ENCODE results near the gene ZMIZ1.

ZMIZ1 gene

GRCh38 chr10:79046741-79047583 is 21.8 kb upstream of the ZMIZ1 start:
- Histone ChIP-seq H3K4me1 (ENCODE audit: control insufficient read depth, insufficient read depth, low read length) (no peaks in the 10 kb centered on the region), H3K9me3 (ENCODE audit: control insufficient read depth, insufficient read depth, low read depth, low read length) (no peaks in the 10 kb centered on the region), H3K36me3 (ENCODE audit: control insufficient read depth in 2 of 2, insufficient read depth in 1 of 2, low read length in 2 of 2) (no peaks in the 10 kb centered on the region), H3K4me3 (ENCODE audit: low read depth, low read length) (no peak overlapping the region), H3K27ac (ENCODE audit: extremely low read depth, low read depth, low read length) (no peak overlapping the region)
- CTCF ChIA-PET = interaction anchor here (0.9 kb wide), 1 partner anchor 148 kb away, joined by 6 read pairs; no protein-coding TSS in a partner anchor
- TF ChIP-seq ZNF114 (tag by site-specific recombination; IDR thresholded peaks at IDR 0.05) (no peak), CTCF (tag by site-specific recombination; IDR thresholded peaks at IDR 0.05) (no peak), ZBTB17 (tag by site-specific recombination; IDR thresholded peaks at IDR 0.05) (no peak), SCRT2 (tag by site-specific recombination; IDR thresholded peaks at IDR 0.05) (peak; percentile 40; the same call in 1 of the 2 replicates)
- POLR2A ChIA-PET = no interaction called here

- Histone ChIP-seq H3K4me3 (ENCODE audit: low read depth, low read length) (no peak overlapping the region), H3K36me3 (ENCODE audit: control insufficient read depth in 2 of 2, insufficient read depth in 1 of 2, low read length in 2 of 2) (no peaks in the 10 kb centered on the region), H3K4me1 (ENCODE audit: control insufficient read depth, insufficient read depth, low read length) (no peaks in the 10 kb centered on the region), H3K27ac (ENCODE audit: extremely low read depth, low read depth, low read length) (no peak overlapping the region), H3K9me3 (ENCODE audit: control insufficient read depth, insufficient read depth, low read depth, low read length) (no peaks in the 10 kb centered on the region)
- CTCF ChIA-PET = interaction anchor here (0.5 to 0.9 kb wide), 2 partner anchors 147 to 150 kb away, joined by 3 to 6 read pairs; no protein-coding TSS in a partner anchor
- TF ChIP-seq ZNF768 (tag by site-specific recombination; IDR thresholded peaks at IDR 0.05) (peak; percentile 83; the same call in 1 of the 2 replicates), ZNF350 (tag by site-specific recombination; IDR thresholded peaks at IDR 0.05) (no peak), ZNF529 (tag by site-specific recombination; IDR thresholded peaks at IDR 0.05; ENCODE audit: insufficient replicate concordance) (no peak)
- POLR2A ChIA-PET = no interaction called here
Observed at GRCh38 chr10:79047584-79047874, 21.2 kb upstream of the ZMIZ1 start.

GRCh38 chr10:79047875-79048638 is 20.7 kb upstream of the ZMIZ1 start:
- ChIA-PET CTCF (interaction anchor here (0.5 to 0.9 kb wide), 2 partner anchors 147 to 150 kb away, joined by 3 to 6 read pairs; no protein-coding TSS in a partner anchor), POLR2A (no interaction called here)
- H3K9me3 ChIP-seq (ENCODE audit: control insufficient read depth, insufficient read depth, low read depth, low read length) = no peaks in the 10 kb centered on the region
- no peak overlapping the region for H3K27ac ChIP-seq (ENCODE audit: extremely low read depth, low read depth, low read length)
- H3K4me1 ChIP-seq (ENCODE audit: control insufficient read depth, insufficient read depth, low read length) = no peaks in the 10 kb centered on the region
- TF ChIP-seq OVOL3 (tag by site-specific recombination; IDR thresholded peaks at IDR 0.05) (no peak), EGR2 (tag by site-specific recombination; IDR thresholded peaks at IDR 0.05; ENCODE audit: low read depth) (peak; percentile 92), ZFHX2 (tag by site-specific recombination; conservative IDR thresholded peaks at IDR 0.05) (peak; percentile 94), KLF1 (tag by site-specific recombination; IDR thresholded peaks at IDR 0.05) (peak; percentile 97), ZNF785 (tag by site-specific recombination; IDR thresholded peaks at IDR 0.05) (no peak)
- no peaks in the 10 kb centered on the region for H3K36me3 ChIP-seq (ENCODE audit: control insufficient read depth in 2 of 2, insufficient read depth in 1 of 2, low read length in 2 of 2)
- H3K4me3 ChIP-seq (ENCODE audit: low read depth, low read length) = no peak overlapping the region

- Histone ChIP-seq H3K9me3 (ENCODE audit: control insufficient read depth, insufficient read depth, low read depth, low read length) (no peaks in the 10 kb centered on the region), H3K27ac (ENCODE audit: extremely low read depth, low read depth, low read length) (no peak overlapping the region), H3K4me3 (ENCODE audit: low read depth, low read length) (no peak overlapping the region), H3K4me1 (ENCODE audit: control insufficient read depth, insufficient read depth, low read length) (no peaks in the 10 kb centered on the region), H3K36me3 (ENCODE audit: control insufficient read depth in 2 of 2, insufficient read depth in 1 of 2, low read length in 2 of 2) (no peaks in the 10 kb centered on the region)
- POLR2A ChIA-PET = no interaction called here
- no peak for TF ChIP-seq RBAK (tag by site-specific recombination; IDR thresholded peaks at IDR 0.05)
- CTCF ChIA-PET = interaction anchor here (0.6 to 0.7 kb wide), 2 partner anchors 446 to 458 kb away, joined by 3 read pairs; no protein-coding TSS in a partner anchor
Observed at GRCh38 chr10:79048639-79049550, 19.9 kb upstream of the ZMIZ1 start.

Data from HEK293 (cell line).